GM18907 (cell line): Measurements from ENCODE around the gene DFFB.
A peak's percentile ranks its signal among the peaks of the same experiment; 100 is the strongest.
"Not testable (repeated sequence)": the region's sequence is repeated elsewhere in the genome, so short reads cannot be mapped to it uniquely, and the experiment has no call there.

Experiments used
- ATAC-seq: cut with Tn5 transposase; IDR thresholded peaks from one replicate; pipeline ENCODE4 v1.9.1; 2021; ENCODE audit warnings: mild to moderate bottlenecking, moderate library complexity; ENCODE audit not compliant: unreplicated experiment

DFFB gene

DNA sequence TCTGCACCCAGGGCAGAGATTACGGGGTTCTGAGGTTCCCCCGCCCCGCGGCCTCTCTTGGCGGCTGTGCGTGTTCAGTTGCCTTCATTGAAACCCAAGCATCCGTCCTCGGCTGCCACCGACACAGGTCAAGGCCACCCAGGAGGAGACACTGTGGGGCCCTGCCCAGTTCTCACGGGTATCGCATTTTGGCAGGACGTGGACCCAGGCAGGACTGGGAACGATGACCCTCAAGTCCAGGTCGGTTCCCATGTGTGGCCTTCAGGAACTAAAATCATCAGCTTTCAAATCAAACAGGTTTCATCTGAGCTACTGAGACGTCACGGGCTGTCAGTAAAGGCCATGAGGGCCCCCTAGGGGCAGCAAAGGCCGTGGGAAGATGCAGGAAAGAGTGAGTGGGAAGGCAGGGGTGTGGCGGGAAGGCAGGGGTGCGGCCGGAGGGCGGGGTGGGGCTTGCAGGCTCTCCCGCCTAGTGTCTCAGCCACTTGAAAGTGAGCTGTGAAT is 49.8 kb downstream of the DFFB start:
- ATAC-seq, result no peak

GRCh38 chr1:3907621-3908165 is 50.4 kb downstream of the DFFB start:
- no peak for ATAC-seq

GRCh38 chr1:3908886-3909517 is 51.7 kb downstream of the DFFB start:
- ATAC-seq, result no peak

DNA sequence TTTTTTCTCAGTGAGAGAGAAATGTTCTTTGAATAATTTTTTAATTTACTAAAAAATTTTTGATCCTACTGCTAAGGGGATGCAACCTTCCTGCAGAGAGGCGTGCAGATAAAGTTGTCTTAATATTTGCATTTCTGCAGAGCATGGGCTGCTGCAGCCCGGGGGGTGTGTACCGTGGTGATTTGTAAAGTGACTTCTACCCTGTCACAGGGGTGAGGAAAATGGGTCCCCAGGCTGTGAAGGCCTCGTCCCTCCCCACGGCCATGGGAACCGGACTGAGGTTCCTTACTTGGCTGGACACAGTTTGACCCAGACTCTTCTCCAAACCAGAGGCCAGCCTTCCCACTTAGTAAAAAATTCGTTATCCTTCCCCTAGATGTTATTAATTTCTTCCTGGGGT is 52.3 kb downstream of the DFFB start:
- ATAC-seq, result no peak

- no peak for ATAC-seq
Measured at GRCh38 chr1:3910049-3910731, 52.9 kb downstream of the DFFB start.

DNA sequence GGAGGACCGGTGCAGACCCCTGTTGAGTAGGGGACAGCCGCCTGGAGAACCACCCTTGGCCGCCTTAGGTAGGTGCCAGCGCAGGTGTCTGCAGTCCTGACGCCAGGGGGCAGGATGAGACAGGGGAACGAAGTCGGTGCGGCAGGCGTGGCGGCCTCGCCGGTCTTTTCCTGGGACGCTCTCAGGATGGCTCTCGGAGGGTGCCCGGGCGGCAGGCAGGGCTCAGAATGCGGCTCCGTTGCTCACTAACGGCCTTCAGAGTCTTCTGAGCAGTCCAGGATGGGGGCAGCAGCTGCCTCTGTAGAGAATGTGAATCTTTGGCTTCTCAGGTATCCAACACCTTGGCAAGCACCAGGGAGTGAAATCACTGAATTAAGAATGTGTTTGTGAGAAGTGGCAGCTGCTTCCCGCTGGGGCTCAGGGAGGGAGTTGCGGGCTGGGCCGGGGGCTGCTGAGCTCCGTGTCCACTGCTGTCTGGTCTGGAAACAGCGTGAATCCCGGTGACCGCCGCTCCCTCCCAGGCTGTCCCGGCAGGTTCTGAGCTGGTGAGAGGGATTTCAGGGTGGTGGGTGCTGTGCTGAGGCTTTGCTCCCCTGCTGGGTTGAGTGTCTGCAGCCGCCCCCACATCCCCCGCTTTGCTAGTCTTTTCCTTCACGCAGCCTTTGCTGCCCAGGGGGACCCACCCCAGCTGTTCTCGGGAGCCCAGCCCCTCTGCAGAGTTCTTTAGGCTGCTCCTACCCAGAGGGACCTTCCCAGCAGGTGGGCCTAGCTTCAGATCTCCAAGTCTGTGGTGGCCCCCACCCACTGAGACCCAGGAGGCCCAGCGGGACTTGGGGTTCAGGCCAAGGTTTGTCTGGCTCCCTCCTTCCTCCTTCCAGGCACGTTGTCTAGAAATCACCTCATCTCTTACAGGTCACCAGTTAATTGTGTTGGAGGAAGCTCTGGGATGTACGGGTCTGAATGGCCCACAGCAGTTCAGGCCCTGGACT is 53.9 kb downstream of the DFFB start:
- ATAC-seq, result peak; percentile 58

DNA sequence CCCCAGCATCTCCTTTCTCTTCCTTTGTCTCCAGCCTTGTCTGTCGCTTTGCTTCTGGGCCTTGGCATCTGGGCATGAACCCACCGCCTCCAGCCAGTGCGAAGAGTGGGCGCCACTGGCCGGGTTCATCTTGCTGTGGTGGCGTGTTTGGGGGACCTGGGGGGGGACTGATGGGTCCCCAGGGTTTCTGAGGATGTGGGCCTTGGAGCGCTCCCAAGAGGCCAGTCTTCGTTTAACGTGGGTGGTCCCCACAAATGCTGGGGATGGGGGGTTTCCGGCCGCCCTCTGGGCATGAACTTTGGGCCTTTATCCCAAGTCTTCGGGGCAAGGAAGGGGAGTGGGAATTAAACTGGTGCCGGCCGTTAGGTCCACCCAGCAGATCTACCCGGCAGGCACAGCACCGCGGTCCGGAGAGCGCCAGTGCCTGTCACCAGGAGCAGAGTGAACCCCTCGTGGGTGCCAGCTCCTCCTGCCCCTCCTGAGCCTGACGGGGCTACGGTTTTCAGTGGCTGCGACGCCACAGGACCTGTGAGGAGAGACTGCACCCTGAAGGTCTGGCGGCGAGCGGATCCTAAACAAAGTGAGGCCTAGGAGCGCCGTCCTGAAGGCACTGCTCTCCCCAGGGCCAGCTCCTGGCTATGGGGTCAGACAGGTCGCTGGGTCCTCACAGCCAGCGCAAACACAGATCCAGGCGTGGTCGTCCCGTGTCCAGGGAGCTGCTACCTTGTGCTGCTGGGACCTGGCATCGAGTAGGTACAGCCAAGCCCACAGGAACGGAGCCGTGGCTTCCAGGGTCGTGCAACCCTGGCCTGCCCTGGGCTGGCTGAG is 54.9 kb downstream of the DFFB start:
- no peak for ATAC-seq

- ATAC-seq, result no peak
Measured at GRCh38 chr1:3912809-3913685, 55.8 kb downstream of the DFFB start.

- no peak for ATAC-seq
Measured at GRCh38 chr1:3914331-3914851, 57.1 kb downstream of the DFFB start.

GRCh38 chr1:3914911-3915310 is 57.6 kb downstream of the DFFB start:
- no peak for ATAC-seq

DNA sequence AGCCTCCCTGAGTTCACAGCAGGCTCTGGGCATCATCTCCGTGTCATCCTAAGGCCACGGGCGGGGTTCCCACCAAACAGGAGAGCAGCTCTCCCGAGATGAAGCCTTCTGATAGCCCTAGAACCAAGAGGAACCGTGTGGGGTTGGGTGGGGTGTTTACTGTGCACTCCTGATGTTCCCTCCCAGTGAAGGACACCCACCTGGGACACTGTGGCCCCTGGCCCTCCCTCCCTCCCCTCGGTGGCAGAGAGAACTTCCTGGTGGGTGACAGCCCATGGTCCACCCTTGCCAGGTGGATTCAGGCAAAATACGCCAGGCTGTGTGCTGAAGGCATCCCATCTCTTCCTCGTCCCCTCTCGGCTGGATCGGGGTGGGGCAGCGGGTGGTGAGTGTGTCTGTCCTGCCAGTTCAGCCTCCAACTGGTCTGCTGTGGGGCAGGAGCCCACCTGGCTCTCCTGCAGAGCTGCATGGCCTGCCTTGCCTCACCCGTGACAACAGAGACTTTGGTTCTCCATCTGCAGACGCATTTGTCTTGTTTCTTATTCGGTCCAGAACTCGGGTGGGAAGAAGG is 58.4 kb downstream of the DFFB start:
- no peak for ATAC-seq

DNA sequence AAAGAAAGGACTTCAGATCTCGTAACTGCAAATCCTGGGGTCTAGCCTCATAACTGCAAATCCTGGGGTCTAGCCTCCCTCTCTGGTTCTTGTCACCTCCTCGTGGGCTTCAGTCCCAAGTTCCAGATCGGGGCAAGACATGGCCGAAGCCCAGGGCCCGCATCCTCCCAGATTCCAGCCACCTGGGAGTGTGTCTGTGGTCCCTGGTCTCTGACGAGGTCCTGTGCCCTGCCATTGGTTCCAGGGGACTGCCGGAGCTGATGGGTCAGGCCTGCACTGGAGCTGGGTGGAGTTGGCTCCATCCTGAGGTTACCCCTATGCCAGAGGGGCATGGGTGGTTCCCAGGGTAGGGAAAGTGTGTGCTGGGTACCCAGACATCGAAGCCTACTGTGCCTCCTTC is 60.5 kb downstream of the DFFB start:
- no peak for ATAC-seq

DNA sequence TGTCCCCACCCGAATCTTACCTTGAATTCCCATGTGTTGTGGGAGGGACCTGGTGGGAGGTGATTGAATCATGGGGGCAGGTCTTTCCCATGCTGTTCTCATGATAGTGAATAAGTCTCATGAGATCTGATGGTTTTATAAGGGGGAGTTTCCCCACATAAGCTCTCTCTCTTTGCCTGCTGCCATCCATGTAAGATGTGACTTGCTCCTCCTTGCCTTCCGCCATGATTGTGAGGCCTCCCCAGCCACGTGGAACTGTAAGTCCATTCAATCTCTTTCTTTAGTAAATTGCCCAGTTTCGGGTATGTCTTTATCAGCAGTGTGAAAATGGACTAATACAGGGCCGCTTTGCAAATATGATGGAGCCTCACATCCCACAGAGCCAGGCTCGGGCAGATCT is 61.1 kb downstream of the DFFB start:
- ATAC-seq, result not testable (repeated sequence)

DNA sequence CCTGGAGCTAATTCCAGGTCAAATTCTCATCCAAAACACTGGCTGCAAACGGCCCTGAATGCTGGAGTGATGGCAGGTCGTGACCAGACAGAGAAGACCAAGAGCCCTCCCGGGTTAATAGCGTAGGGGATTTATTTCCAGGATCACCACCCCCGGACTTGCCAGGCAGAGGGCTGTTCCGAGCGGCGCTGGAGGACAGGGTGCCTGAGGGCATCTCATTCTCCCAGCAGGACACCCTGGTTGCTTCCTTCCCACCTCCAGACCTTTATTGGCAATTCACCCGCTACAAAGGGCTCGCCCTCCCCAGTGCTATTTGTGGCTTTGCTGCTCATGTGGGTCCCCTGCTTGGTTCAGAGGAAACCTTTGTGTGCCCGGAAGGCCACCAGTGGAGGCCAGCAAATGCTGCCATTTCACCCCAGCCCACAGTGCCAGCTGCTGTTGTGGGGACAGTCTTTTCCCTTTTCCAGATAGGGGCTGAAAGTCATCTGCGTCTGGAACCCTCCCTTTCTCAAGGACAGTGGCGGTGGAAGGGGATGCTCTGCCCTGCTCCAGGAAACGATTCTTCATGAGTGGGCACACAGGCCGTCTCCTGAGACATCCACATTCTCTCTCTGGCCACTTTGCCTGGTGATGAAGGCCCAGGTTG is 61.8 kb downstream of the DFFB start:
- no peak for ATAC-seq

DNA sequence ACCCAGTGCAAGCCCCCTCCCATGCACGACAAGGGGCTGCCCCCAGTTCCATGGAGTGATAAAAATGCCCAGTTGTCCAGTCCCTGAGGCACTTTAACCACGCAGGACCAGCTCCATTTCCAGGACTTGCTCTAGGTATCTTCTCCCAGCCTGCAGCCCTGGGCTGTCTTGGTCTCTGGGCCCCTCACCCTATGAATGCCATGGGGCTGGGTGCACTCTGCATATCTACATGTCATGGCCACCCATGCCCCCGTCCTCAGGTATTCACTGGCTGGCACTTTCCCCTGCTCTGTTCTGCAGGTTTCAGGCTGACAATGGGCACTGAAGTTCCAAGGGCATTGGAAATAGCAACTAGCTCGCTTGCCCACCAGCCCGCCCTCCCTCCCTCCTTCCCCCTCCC is 62.4 kb downstream of the DFFB start:
- ATAC-seq, result no peak

- ATAC-seq, result no peak
Measured at GRCh38 chr1:3921765-3922164, 64.5 kb downstream of the DFFB start.

DNA sequence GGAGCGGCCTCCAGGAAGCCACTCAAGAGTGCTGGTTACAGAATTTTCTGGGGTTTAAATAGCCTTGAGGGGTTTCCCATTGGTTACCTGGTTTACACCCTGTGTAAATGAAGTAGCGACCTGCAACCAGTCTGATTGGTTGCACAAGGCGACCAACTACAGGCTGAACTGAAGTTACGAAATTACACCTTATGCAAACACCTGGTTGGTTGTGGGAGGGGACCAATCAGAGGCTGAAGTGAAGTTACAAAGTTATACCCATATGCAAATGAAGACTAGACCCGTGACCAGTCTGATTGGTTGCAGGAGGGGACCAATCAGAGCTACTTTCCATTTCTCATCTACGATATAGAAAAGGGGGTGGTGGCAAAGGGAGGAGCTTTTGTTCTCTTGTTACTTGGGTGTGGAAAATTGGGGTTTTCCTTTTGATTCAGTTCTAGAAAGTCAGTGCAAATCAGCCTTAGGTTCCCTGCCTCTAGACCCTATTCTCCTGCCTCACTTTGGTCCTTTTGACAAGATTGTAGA is 65.0 kb downstream of the DFFB start:
- no peak for ATAC-seq

DNA sequence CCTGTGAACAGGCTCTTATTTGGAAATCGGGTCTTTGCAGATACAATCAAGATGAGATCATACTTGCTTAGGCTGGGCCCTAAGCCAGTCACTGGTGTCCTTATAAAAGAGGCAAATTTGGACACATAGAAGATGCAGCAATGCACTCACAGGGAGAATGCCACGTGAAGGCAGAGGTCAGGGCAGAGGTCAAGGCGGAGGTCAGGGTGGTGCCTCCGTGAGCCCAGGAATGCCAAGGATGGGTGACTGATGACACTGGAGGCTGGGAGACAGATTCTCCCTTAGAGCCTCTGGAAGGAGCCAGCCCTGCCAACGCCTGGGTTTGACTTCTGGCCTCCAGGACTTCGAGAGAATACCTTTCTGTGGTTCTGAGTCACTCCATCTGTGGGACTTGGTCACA is 65.6 kb downstream of the DFFB start:
- no peak for ATAC-seq
